ENCODE data around the gene C15orf40.
"Not testable (repeated sequence)": the region's sequence is repeated elsewhere in the genome, so short reads cannot be mapped to it uniquely, and the experiment has no call there.

C15orf40 gene

DNA sequence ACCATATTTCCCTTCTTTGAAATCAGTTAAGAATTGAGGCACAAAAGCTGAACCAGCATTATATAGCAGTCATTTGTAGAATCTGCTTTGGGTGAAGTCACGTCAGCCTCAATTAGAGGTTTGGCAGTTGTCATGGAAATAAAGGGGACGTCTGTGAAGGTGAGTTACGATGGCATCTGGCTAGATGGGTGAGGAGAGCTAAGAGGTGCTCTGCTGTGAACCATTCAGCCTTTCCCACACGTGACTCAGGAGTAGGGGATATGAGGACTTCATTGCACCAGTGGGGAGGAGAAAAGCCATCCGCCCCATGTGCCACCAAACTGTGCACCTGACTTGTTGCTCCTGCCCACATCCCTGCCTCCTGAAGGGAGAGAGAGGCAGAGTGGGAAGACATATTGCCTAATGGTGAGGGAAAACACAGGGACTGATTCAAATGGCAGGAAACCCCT lies 2.8 kb upstream of the C15orf40 start:
- in situ Hi-C loops (cut with HindIII; ENCODE audit: low sequenced_read_pairs) = loop anchor here (5.0 kb wide), 1 partner anchor 83 kb away; no protein-coding TSS in a partner anchor
- DNase-seq (ENCODE audit: low read depth) = no peak
- H3K4me3 ChIP-seq (ENCODE audit: low read depth, low read length) = no peak overlapping the region
- TF ChIP-seq, protein P1, sequence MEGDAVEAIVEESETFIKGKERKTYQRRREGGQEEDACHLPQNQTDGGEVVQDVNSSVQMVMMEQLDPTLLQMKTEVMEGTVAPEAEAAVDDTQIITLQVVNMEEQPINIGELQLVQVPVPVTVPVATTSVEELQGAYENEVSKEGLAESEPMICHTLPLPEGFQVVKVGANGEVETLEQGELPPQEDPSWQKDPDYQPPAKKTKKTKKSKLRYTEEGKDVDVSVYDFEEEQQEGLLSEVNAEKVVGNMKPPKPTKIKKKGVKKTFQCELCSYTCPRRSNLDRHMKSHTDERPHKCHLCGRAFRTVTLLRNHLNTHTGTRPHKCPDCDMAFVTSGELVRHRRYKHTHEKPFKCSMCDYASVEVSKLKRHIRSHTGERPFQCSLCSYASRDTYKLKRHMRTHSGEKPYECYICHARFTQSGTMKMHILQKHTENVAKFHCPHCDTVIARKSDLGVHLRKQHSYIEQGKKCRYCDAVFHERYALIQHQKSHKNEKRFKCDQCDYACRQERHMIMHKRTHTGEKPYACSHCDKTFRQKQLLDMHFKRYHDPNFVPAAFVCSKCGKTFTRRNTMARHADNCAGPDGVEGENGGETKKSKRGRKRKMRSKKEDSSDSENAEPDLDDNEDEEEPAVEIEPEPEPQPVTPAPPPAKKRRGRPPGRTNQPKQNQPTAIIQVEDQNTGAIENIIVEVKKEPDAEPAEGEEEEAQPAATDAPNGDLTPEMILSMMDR (IDR thresholded peaks at IDR 0.05; ENCODE audit: low read depth, low read length, missing control alignments) = no peak

DNA sequence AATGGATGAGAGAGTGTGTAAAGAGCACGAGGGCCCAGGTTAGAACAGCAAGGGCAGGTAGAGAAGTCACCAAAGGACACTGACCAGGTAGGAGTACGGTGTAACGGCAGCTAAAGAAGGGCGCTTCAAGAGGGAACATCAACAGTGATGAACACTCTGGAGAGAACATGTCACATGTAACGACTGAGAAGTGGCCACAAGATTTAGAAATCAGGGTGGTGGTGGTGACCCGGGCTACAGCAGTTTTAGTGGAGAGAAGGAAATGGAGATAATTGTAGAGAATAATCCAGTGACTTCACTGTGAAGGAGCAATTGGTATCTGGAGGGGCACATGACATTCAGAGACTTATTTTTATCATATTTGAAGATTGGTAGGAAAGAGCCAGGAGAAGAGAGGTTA lies 1.2 kb upstream of the C15orf40 start:
- in situ Hi-C loops (cut with HindIII; ENCODE audit: low sequenced_read_pairs) = loop anchor here (5.0 kb wide), 1 partner anchor 85 kb away; no protein-coding TSS in a partner anchor
- TF ChIP-seq, protein P1 (IDR thresholded peaks at IDR 0.05; ENCODE audit: low read depth, low read length, missing control alignments) = no peak
- H3K4me3 ChIP-seq (ENCODE audit: low read depth, low read length) = no peak overlapping the region
- DNase-seq (ENCODE audit: low read depth) = no peak

DNA sequence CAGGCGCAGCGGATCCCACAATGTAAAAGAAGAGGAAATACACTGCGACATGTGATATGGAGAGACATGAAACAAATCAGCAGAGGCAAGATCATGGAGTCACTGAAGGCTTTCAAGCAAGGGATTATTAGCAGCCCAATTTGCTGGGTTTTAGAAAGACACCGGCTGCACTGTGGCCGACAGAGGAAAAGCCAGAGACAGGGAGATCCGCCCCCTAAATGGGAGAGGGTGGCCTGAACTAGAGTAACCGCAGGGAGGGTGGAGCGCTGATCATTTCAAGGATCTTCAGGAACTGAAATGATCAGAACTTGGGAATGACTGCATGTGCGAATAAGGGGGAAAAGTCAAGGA lies 612 bp upstream of the C15orf40 start:
- DNase-seq (ENCODE audit: low read depth) = no peak
- TF ChIP-seq, protein P1 (IDR thresholded peaks at IDR 0.05; ENCODE audit: low read depth, low read length, missing control alignments) = no peak
- peak overlapping the region; percentile 70 for H3K4me3 ChIP-seq (ENCODE audit: low read depth, low read length)
- in situ Hi-C loops (cut with HindIII; ENCODE audit: low sequenced_read_pairs) = loop anchor here (5.0 kb wide), 1 partner anchor 85 kb away; no protein-coding TSS in a partner anchor

DNA sequence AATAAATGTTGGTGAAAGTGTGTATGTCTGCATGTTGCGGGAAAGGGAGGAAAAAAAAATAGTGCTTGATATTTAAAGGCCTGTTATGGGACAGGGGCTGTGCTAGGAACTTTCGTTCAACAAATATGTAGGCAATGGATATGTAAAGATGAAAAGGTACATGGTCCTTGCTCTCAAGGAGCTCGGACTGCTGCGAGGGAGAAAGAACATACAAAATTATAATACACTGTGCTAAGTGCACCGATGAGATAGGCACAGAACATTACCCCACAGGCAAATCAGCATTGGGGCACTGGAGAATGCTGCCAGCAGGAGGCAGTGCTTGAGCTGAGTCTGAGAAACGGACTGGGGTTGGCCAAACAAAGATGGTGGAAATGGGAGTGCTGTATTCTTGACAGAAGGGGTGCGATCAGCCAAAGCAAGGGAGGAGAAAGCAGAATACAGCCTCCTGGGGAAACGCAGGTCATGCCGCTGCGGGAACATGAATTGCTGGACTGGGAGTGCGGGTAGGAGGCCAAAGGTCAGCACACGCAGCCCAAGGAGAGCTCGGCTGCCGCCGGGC lies 649 bp downstream of the C15orf40 start:
- DNase-seq (ENCODE audit: low read depth) = peak; percentile 64
- in situ Hi-C loops (cut with HindIII; ENCODE audit: low sequenced_read_pairs) = loop anchor here (5.0 kb wide), 1 partner anchor 87 kb away; no protein-coding TSS in a partner anchor
- TF ChIP-seq, protein P1 (IDR thresholded peaks at IDR 0.05; ENCODE audit: low read depth, low read length, missing control alignments) = peak; percentile 96
- H3K4me3 ChIP-seq (ENCODE audit: low read depth, low read length) = peak overlapping the region; percentile 70

DNA sequence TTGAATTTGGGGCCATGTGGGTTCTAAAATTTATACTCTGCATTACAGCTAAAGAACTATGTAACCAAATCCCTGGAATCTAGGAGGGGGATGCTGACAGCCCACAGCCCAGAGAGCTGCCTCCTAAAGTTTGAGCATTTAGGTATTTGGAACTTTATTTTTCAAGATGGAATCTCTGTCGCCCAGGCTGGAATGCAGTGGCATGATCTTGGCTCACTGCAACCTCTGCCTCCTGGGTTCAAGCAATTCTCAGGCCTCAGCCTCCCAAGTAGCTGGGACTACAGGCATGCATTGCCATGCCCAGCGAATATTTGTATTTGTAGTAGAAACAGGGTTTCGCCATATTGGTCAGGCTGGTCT lies 10.8 kb downstream of the C15orf40 start:
- in situ Hi-C loops (cut with HindIII; ENCODE audit: low sequenced_read_pairs) = loop anchor here (5.0 kb wide), 1 partner anchor 48 kb away; the partner anchor contains the start of gene HOMER2
- H3K4me3 ChIP-seq (ENCODE audit: low read depth, low read length); DNase-seq (ENCODE audit: low read depth): not testable (repeated sequence)

DNA sequence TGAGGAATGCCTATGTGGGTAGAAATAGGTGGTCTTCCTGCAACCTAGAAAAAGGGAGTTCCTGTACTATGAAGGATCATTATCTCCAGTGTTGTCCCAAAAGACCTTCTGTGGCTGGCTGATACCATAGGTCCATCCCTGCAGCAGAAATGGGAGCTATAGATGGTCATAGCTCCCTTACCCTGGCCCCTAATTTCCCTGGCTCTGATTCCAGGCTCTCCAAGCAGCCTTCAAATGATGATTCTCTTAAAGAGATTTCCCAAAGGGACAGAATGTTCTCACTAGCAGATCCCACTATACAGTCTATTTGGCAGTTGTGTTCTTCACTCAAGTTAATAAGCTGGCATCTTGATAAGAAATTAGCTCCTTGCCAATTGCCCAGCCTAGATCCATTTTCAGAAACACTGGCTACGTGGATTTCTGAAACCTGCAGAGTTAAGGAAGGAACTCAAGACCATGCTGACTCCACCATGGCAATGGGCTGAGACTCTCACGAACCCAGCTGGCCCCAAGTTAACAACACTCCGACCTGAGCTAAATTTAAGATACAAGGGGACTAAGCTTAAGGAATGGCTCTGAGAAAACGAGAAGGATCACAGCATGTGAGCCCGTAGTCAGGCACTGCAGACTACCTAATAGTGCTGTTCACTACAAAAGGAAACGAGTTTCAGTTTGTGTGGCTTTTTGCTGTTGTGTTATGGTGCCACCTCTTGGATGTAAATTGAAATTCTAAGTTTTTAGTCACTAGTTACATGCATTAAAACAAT lies 11.4 kb downstream of the C15orf40 start:
- TF ChIP-seq, protein P1 (IDR thresholded peaks at IDR 0.05; ENCODE audit: low read depth, low read length, missing control alignments) = peak; percentile 50
- in situ Hi-C loops (cut with HindIII; ENCODE audit: low sequenced_read_pairs) = loop anchor here (5.0 kb wide), 1 partner anchor 48 kb away; the partner anchor contains the start of gene HOMER2
- no peak overlapping the region for H3K4me3 ChIP-seq (ENCODE audit: low read depth, low read length)
- peak; percentile 56 for DNase-seq (ENCODE audit: low read depth)

DNA sequence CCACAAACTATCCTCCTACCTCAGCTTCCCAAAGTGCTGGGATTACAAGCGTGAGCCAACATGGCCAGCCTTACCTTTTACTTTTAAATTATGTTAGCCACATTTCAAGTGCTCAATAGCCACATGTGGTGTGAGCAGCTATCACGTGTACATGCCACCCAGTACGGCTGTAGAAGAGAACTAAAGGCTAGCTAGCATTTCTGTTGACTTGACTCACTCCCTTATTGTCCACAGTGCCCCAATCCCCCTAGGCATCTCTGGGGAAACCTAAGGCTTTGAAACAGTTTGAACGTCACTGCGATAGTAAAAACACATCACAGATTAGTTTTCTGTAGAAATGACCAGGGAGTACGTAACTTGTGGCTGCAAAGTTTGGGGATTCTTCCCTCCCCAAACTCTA lies 12.0 kb downstream of the C15orf40 start:
- in situ Hi-C loops (cut with HindIII; ENCODE audit: low sequenced_read_pairs) = no loop called here
- H3K4me3 ChIP-seq (ENCODE audit: low read depth, low read length) = no peak overlapping the region
- TF ChIP-seq, protein P1 (IDR thresholded peaks at IDR 0.05; ENCODE audit: low read depth, low read length, missing control alignments) = no peak
- no peak for DNase-seq (ENCODE audit: low read depth)

All from astrocyte of the cerebellum (primary cell).